HT-29 (cell line): ENCODE data around the gene TAS2R60. TPM values are rescaled to one million over a fixed set of nuclear protein-coding genes. Genes with fewer than 3 reads are reported as not detected.
"Not testable (repeated sequence)": the region's sequence is repeated elsewhere in the genome, so short reads cannot be mapped to it uniquely, and the experiment has no call there.

Source experiments
- DNase-seq: peaks from one replicate; pipeline ENCODE4 v3.0.0-alpha.2; 2015; ENCODE audit warnings: low spot score
- total RNA-seq: library from RNA; depleted of rRNA; stranded (reverse); fragments of >200 nt; shearing (Covaris generic); gene quantifications from 2 replicates; pipeline ENCODE4 v1.2.3, GENCODE V29; 2014; rRNA removed

The TAS2R60 gene, protein sequence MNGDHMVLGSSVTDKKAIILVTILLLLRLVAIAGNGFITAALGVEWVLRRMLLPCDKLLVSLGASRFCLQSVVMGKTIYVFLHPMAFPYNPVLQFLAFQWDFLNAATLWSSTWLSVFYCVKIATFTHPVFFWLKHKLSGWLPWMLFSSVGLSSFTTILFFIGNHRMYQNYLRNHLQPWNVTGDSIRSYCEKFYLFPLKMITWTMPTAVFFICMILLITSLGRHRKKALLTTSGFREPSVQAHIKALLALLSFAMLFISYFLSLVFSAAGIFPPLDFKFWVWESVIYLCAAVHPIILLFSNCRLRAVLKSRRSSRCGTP
- total RNA-seq = not detected in 2 replicates

GRCh38 chr7:143443153-143443552 lies at the start of gene TAS2R60:
Gene TAS2R60, plus strand, starts transcription at chr7:143443453. Its CDS starts 0 bp downstream, at chr7:143443453.
- no peak for DNase-seq

GRCh38 chr7:143394068-143394467 lies 49.2 kb upstream of the TAS2R60 start:
- DNase-seq = no peak

- DNase-seq = no peak
Measured at GRCh38 chr7:143394777-143395176, 48.5 kb upstream of the TAS2R60 start.

- DNase-seq = no peak
Measured at GRCh38 chr7:143395187-143396149, 47.8 kb upstream of the TAS2R60 start.

DNA sequence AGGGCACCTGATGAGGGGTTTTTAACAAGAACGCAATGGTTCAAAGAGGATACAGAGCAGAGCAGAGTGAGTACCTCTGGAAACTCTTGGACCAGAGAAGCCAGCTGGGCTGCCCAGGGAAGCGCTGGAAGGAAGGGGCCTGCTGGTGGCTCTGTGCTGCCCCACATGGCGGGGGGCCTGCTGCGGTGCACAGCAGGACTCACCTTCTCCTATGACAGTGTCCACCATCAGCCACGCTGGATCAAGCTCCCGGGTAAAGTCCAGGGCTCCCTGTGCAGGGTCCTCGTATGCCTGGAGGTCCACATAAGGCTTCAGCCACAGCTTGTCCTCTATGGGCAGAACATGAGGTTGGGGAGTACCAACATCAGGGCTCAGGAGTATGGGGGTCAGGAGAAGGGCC lies 47.1 kb upstream of the TAS2R60 start:
- DNase-seq = no peak

- no peak for DNase-seq
Measured at GRCh38 chr7:143396625-143397556, 46.4 kb upstream of the TAS2R60 start.

DNA sequence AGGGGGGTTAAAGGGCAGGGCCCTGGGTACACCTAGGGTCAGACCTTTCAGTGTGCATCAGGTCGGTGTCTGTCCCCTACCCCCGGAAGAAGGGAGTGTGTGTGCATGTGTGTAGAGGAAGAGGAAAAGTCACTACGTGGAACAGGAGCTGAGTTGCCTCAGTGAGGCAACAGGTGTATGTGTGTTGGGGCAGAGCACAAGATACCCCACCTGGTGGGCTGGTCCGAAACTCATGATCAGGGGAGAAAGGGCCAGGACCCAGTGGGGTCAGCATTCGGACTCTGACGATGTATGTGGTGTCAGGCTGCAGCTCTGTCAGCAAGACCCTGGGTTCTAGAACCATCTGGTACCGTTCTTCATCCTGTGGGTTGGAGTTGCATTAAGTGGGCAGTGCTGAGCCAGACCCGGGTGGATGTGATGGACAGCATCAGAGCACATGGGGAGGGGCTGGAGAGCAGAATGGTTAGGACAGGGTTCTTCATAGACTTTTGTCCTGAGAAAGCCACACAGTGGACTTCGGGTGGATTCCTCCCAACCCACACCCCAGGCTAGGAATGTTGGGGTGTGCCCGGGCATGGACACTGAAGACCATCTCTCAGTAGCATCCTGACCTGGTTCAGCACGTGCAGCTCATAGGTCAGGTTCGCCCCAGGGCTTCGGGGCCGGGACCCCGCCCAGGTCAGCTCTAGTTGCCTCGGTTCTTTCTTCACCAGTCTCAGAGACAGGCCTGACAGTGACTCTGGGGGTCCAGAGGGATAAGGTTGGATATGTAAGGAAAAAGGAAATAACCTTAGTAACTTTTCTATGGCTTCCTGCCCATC lies 45.3 kb upstream of the TAS2R60 start:
- DNase-seq = no peak

DNA sequence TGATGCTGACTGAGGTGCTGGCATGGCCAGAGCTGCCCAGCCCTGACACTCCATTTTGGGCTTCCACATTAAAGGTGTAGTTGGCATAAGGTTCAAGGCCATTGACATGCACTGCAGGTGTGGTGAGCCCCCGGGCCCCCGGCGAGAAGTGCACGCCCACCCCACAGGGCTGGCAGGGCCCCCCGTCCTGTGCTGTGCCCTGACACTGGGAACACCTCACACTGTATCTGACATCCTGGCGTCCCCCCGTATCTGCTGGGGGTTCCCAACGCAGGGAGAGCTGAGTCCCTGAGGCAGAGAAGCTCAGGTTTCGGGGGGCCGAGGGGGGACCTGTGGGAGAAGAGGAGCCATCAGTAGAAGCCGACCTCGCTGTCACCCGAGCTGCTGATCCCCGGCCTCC lies 44.6 kb upstream of the TAS2R60 start:
- DNase-seq = no peak

DNA sequence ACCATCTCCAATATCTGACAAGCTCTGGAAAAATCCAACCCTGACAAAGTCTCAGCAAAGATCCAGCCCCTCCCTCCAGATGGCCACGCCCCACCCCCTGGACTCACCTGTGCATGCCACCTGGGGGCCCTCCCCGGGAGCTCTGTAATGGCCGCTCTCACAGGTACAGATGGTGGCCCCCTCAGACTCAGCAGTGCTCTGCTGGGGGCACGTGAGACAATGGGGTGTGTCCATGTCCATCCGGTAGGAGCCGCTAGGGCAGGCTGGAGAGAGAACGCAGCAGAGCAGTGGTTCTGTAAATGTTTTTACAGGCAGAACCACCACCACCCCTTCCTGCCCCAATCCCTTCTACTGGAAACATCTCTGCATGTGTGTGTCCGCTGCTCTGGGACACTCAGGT lies 44.1 kb upstream of the TAS2R60 start:
- DNase-seq = no peak

- DNase-seq = no peak
Measured at GRCh38 chr7:143399642-143400041, 43.6 kb upstream of the TAS2R60 start.

DNA sequence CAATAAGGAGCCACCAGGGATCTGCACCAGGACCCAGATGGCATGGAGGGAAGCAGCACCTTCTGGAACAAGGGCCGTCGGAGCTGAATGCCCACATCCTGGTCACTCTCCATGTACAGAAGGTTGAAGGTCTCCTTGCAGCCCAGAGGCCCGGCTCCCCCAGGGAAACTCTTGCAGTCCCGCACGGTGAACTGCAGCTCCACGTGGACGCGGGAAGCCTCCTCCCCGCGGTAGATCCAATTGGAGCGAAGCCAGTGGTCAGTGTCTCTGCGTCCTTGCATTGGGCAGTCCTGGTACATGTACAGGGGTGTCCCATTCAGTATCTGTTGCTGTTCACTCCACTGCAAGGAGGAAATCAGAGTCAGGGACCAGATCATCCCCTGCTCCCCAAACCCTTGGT lies 42.0 kb upstream of the TAS2R60 start:
- no peak for DNase-seq

DNA sequence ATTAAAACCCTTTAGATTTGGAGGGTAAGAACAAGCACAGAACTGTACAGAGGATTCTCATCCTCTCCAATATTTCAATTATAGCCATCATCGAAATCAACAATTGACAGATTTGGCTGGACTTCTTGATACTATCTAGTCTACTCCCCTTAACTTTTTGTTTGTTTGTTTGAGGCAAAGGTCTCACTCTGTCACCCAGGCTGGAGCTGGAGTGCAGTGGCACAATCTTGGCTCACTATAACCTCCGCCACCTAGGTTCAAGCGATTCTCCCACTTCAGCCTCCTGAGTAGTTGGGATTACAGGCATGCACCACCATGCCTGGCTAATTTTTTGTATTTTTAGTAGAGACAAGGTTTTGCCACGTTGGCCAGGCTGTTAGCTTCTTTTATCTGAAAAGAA lies 41.0 kb upstream of the TAS2R60 start:
- not testable (repeated sequence) for DNase-seq

GRCh38 chr7:143405173-143406001 lies 37.9 kb upstream of the TAS2R60 start:
- DNase-seq = no peak

GRCh38 chr7:143406002-143406357 lies 37.3 kb upstream of the TAS2R60 start:
- no peak for DNase-seq

GRCh38 chr7:143407287-143408251 lies 35.7 kb upstream of the TAS2R60 start:
- DNase-seq = peak; percentile 44

GRCh38 chr7:143408252-143408685 lies 35.0 kb upstream of the TAS2R60 start:
- no peak for DNase-seq

DNA sequence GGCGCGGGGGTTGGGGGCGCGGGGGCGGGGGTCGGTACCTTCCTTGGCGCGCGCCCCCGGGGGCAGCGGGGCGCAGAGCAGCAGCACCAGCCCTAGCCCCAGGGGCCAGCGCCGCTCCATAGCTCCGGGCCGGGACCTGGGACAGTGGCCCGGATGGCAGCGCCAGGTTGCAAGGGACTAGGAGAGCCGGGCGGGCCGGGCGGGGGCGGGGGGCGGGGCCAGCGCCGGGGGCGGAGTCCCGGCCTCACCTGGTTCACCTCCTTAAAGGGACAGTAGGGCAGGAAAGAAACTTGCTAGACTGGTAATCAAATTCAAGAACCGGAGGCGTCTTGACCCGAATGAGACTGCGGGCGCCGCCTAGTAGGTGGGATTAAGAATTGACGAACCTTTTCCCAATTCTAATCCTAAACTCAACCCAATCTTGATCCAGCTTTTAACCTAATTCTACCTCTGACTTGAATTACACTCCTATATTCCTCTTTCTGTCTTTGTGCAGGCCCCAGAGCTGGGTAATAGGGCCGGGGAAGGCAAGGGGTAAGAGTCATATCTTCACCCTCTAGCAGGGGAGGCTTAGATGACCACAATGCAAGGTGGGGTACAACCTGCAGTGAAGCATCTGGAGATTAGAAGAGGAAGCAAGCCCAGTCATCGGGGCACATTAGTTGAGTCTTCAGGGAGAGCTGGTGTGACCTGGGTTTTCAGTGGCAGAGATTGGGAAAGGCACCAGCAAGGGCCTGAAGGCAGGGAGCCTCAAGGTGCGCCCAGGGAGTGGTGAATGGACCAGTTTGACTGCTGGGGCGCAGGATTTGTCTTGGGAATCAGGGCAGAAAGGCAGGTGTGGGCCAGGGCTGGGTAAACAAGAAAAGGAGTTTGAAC lies 34.3 kb upstream of the TAS2R60 start, which contains the start of gene EPHA1:
EPHA1 (minus strand) TSS at position 171 of the 876 bp plus-strand sequence; CDS start at position 120, 51 bp downstream.
- peak; percentile 91 for DNase-seq
